Activated T-cell treated with anti-CD3 and anti-CD28 coated beads, Interleukin-2, amount 50 U/mL, for 48 hours (primary cell): Measurements from ENCODE around the gene CCDC136.
A peak's percentile ranks its signal among the peaks of the same experiment; 100 is the strongest.

ENCODE experiments used
- DNase-seq, 2 experiments: peaks; one replicate each; pipeline ENCODE4 v3.0.0-alpha.2; 2020

Gene CCDC136

GRCh38 chr7:128807191-128807590 is 15.4 kb downstream of the CCDC136 start:
- no peak for DNase-seq

- no peak for DNase-seq
Observed at GRCh38 chr7:128809363-128809762, 17.6 kb downstream of the CCDC136 start.

- DNase-seq: no peak
Observed at GRCh38 chr7:128810473-128810872, 18.7 kb downstream of the CCDC136 start.

DNA sequence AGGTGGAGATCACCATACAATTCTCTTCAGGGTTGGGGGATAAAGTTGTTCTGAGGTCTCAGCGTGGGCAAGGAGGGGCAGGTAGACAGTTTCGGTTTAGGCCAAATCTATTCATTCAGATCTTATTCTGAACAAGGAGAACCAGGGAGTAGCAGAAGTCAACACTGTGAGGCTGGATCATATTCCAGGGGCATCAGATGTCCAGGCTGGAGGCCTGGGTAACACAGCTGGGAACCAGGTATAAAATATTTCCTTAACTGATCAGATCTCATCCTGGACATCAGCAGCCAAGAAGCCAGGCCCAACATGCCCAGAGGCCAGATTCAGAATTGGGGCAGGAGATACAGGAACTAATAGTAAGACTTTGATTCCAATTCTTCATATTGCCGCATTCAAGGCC is 19.2 kb downstream of the CCDC136 start:
- no peak for DNase-seq

DNA sequence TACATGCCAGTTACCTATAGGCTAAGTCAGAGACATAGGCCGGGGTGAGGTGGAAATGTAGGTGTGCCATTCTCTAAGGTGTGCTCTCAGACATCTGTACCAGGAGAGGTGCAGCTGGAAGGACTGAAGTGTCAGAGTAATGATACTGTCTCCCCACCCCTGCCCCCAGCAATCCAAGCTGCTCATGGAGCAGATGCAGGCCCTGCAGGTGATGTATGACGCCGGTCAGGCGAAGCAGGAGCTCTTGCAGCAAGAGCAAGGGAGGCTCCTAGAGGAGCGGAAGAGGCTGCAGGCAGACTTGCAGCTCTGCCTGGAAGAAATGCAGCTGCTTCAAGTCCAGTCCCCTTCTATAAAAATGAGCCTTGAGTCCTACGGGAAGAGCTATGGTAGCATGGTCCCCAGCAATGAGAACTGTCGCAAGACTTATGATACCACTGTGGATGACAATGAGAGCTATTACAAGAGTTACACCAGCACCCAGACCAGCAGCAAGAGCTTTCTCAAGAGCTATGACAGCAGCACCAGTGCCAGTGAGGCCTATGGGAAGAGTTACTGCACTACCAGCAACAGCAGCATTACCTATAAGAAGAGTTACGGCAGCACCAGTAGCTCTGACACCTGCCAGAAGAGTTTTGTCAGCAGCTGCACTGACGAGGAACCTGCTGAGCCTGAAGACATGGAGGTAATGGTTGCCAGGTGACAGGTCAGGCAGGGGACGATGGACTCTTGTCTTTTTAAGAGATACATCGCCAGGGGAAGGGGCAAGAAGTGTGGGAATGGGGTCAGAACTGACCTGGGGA is 20.1 kb downstream of the CCDC136 start:
- no peak for DNase-seq

DNA sequence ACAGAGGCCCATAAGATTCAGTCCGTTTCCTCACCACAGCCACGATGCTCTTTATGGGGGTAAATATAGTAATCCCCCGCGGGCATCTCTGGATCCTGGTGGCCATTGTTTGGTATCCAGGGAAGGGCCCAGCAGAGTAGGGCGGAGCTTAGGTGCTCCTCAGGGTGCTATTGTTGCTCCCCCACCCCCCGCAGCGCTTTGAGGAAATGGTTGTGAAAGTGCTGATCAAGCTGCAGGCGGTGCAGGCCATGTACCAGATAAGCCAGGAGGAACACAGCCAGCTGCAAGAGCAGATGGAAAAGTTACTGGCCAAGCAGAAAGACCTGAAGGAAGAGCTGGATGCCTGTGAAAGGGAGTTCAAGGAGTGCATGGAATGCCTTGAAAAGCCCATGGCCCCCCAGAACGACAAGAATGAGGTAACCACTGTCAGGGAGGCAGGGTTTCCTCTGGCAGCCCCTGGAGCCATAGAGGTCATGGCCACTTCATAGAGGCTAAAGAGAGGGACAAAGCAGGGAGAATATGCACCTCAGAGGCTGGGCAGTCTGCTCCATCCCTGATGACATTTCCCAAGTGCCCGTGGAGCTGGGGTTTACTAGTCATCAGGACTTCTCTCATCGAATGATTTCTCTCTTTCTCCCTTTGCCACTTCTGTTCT is 20.9 kb downstream of the CCDC136 start:
- DNase-seq: no peak

GRCh38 chr7:128814499-128814898 is 22.7 kb downstream of the CCDC136 start:
- no peak for DNase-seq

GRCh38 chr7:128815289-128815942 is 23.6 kb downstream of the CCDC136 start:
- DNase-seq: no peak

GRCh38 chr7:128818694-128819093 is 26.9 kb downstream of the CCDC136 start:
- no peak for DNase-seq

GRCh38 chr7:128821724-128822123 is 30.0 kb downstream of the CCDC136 start:
- DNase-seq: no peak

DNA sequence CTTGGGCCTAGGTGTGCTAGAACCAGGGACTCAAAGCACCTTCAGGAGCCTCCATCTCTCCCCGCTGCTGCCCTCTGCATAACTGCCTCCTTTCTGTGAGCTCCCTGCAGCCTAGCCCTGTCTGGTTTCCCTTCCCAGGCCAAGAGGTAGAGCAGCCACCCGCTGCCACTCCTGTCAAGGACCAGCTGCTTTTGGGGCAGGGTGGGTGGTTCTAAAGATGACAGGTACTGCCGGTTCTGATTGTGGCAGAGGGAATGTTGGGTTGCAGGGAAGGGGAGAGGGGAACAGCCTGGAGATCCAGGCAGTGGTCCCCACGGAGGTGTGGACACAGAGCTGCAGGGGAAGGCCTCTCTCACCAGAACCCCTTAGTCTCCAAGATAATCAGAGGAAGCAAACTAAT is 34.7 kb downstream of the CCDC136 start:
- no peak for DNase-seq

GRCh38 chr7:128826916-128827247 is 35.1 kb downstream of the CCDC136 start:
- DNase-seq: no peak

GRCh38 chr7:128827248-128827958 is 35.6 kb downstream of the CCDC136 start:
- DNase-seq: no peak

- no peak for DNase-seq
Observed at GRCh38 chr7:128827971-128828711, 36.4 kb downstream of the CCDC136 start.

- no peak for DNase-seq
Observed at GRCh38 chr7:128829391-128830166, 37.8 kb downstream of the CCDC136 start.

DNA sequence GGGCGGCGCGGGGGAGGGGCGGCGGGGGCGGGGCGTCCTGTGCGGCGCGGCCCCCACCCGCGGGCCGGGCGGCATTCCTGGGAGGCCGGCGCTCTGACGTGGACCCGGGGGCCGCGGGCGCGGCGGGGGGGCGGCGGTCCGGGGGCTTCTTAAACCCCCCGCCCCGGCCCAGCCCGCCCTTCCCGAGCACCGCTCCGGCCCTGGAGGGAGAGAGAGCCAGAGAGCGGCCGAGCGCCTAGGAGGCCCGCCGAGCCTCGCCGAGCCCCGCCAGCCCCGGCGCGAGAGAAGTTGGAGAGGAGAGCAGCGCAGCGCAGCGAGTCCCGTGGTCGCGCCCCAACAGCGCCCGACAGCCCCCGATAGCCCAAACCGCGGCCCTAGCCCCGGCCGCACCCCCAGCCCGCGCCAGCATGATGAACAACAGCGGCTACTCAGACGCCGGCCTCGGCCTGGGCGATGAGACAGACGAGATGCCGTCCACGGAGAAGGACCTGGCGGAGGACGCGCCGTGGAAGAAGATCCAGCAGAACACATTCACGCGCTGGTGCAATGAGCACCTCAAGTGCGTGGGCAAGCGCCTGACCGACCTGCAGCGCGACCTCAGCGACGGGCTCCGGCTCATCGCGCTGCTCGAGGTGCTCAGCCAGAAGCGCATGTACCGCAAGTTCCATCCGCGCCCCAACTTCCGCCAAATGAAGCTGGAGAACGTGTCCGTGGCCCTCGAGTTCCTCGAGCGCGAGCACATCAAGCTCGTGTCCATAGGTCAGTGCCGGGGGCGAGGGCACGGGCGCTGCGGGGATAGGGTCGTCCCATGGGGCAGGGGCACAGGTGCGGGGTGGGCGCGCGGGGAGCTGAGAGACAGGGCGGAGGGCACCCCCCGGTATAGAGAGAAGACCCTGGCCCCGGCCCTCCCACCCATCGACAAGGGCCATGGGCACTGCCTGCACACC is 38.7 kb downstream of the CCDC136 start, which contains the start of gene FLNC:
Gene FLNC (plus strand): TSS at position 176 of the 947 bp plus-strand sequence. CDS start 232 bp downstream, at position 408.
- DNase-seq: peak; percentile 52 to 59

DNA sequence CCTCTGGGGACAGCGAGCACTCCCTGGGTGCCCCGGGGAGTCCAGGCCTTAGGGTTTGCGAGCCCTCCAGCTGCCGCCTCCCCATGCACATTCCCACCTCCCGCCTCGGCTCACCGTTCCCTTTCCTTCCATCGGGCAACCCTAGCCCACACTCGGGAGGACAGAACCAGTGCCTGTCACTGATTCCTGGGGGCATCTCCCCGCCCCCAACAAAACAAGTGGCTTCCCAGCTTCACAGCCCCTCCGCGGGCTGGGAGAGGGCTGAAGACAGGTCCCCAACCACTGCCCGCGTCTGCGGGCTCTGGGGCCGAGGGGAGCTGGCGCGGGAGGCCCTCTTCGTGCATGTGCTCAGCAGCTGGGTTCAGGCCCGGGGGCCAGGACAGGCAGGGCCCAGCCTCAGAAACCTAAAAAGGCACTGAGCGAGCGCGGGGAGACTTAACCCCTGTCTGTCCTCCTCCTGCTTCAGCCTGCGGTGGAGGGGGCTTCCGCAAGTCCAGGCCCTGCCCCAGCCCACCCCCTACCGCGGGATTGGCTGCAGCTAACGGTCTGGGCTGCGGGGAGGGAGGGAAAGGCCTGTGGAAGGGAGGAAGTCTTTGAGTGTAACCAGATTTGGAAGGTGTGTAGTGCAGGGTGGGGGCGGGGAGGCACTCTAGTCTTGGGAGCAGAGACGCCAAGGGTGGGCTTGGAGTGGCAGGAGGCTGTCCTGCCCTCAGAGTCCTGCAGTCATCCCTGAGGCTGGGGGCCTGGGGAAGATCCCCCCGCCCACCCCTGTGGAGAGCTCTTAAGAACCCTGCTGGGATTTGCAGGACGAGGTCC is 39.6 kb downstream of the CCDC136 start:
- DNase-seq: peak; percentile 30 to 40

DNA sequence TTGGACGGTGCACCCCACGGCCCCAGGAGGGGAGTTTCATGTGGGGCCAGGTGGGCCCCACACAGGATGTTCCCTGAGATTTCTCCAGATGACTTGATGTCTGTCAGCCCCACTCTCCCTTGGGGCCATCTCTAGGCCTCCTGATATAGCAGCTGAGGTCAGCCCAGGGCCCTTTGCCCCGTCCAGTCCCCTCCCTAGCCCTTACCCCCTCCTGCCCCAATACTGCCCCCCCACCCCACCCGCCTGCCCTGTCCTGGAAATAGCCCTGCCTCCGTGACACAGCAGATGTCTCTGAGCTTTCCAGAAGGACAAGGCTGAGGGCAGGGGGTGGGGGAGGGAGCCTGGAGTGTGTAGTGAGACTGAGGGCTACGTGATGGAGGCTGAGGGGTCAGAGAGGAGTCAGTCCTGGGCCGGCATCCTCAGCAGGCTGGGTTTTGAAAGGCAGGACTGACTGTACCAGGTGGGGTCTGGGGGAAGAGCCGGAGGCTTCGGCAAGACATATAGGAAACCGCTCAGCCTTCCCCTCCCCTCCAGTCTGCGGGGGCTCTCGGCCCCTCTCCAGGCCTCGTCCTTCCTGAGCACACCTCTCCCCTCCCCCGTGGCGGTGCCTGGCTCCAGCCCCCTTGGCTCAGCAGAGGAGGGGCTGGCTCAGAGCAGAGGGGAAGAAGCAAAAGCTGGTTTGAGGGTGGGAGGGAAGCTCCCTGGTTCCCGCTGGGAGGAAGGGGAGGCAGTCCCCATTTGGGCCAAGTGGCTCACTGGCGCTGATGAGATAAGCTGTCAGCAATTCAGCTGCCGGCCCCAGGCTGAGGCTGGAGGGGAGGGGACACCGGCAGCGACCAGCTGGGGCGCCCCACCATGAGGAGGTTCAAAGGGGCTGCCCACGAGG is 40.5 kb downstream of the CCDC136 start:
- peak in 1 of 2 experiments; percentile 23 for DNase-seq

GRCh38 chr7:128832880-128833147 is 41.0 kb downstream of the CCDC136 start:
- DNase-seq: no peak
